SK-N-SH (cell line): ENCODE results near the gene FZD1.

Source experiments
- CHD2 ChIP-seq: fragments of 150-350 bp; IDR thresholded peaks from 2 replicates; pipeline ENCODE4 v1.6.1; 2018; ENCODE audit warnings: low read length; ENCODE audit not compliant: partially characterized antibody
- EZH2phosphoT487 ChIP-seq: fragments of 200-600 bp; sonication (generic); IDR thresholded peaks from 2 replicates; pipeline ENCODE4 v1.6.1; 2017; ENCODE audit warnings: low read depth, mixed run types, mild to moderate bottlenecking, antibody characterized with exemption, moderate library complexity, borderline replicate concordance
- FOXJ3 ChIP-seq: sonication (generic); formaldehyde crosslinking; IDR thresholded peaks from 2 replicates; pipeline ENCODE4 v1.5.1; 2020; ENCODE audit warnings: mild to moderate bottlenecking, missing genetic modification reagents
- POLR2AphosphoS5 ChIP-seq: IDR thresholded peaks from 2 replicates; pipeline ENCODE4 v1.6.1; 2012; ENCODE audit warnings: low read depth, low read length
- RAD21 ChIP-seq: IDR thresholded peaks from 2 replicates; pipeline ENCODE4 v1.6.1; 2012; ENCODE audit warnings: mild to moderate bottlenecking, low read length
- RFX5 ChIP-seq: IDR thresholded peaks from 2 replicates; pipeline ENCODE4 v1.6.1; 2012; ENCODE audit warnings: mild to moderate bottlenecking, improper control_type of control experiment, low read length
- TAF1 ChIP-seq: IDR thresholded peaks from 2 replicates; pipeline ENCODE4 v1.6.1; 2012; ENCODE audit warnings: low read depth, mild to moderate bottlenecking, low read length, moderate library complexity, borderline replicate concordance
- TCF12 ChIP-seq: IDR thresholded peaks from 2 replicates; pipeline ENCODE4 v1.4.0; 2012
- YY1 ChIP-seq: IDR thresholded peaks from 2 replicates; pipeline ENCODE4 v1.4.0; 2012; ENCODE audit warnings: low read depth, mild to moderate bottlenecking
- TF ChIP-seq, protein P1 (sequence below): fragments of 200-600 bp; sonication (generic); IDR thresholded peaks from 2 replicates; pipeline ENCODE4 v1.6.1; 2017; ENCODE audit warnings: antibody characterized with exemption, mild to moderate bottlenecking, moderate library complexity
- TF ChIP-seq, protein P2 (sequence below): IDR thresholded peaks from 2 replicates; pipeline ENCODE4 v1.4.0; 2012; ENCODE audit warnings: low read depth
- TF ChIP-seq, protein P3 (sequence below): IDR thresholded peaks from 2 replicates; pipeline ENCODE4 v1.4.0; 2012; ENCODE audit warnings: low read depth, borderline replicate concordance
- TF ChIP-seq, protein P4 (sequence below): fragments of 150-350 bp; IDR thresholded peaks from 2 replicates; pipeline ENCODE4 v1.6.1; 2017; ENCODE audit warnings: antibody characterized with exemption, low read length, low read depth, borderline replicate concordance

DNA sequence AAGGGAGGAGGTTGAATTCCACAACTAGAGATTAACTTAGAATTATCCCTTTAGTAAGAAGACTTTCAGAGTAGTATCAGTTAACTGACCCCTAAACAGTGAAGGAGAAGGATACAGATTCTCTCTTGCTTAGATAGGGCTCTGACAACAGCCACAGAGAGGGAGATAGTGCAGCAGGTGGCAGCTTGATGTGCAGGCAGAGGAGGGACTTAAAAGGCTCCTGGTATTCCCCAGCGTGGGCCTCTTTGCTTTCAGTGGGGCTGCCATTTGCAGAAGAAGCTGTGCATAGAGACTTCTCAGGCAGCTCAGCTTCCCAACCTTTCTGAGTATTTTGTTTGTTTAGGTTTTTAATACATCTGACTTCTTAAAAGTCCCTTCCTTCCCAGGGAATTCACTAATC, 16.0 kb downstream of the FZD1 start:
- TF ChIP-seq, protein P1, sequence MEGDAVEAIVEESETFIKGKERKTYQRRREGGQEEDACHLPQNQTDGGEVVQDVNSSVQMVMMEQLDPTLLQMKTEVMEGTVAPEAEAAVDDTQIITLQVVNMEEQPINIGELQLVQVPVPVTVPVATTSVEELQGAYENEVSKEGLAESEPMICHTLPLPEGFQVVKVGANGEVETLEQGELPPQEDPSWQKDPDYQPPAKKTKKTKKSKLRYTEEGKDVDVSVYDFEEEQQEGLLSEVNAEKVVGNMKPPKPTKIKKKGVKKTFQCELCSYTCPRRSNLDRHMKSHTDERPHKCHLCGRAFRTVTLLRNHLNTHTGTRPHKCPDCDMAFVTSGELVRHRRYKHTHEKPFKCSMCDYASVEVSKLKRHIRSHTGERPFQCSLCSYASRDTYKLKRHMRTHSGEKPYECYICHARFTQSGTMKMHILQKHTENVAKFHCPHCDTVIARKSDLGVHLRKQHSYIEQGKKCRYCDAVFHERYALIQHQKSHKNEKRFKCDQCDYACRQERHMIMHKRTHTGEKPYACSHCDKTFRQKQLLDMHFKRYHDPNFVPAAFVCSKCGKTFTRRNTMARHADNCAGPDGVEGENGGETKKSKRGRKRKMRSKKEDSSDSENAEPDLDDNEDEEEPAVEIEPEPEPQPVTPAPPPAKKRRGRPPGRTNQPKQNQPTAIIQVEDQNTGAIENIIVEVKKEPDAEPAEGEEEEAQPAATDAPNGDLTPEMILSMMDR: no peak
- TF ChIP-seq EZH2phosphoT487 (no peak), RFX5 (no peak), CHD2 (no peak), FOXJ3 (no peak), TAF1 (no peak), RAD21 (no peak), POLR2AphosphoS5 (no peak), YY1 (no peak), TCF12 (no peak)
- TF ChIP-seq, protein P2, sequence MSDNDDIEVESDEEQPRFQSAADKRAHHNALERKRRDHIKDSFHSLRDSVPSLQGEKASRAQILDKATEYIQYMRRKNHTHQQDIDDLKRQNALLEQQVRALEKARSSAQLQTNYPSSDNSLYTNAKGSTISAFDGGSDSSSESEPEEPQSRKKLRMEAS: no peak
- TF ChIP-seq, protein P3, sequence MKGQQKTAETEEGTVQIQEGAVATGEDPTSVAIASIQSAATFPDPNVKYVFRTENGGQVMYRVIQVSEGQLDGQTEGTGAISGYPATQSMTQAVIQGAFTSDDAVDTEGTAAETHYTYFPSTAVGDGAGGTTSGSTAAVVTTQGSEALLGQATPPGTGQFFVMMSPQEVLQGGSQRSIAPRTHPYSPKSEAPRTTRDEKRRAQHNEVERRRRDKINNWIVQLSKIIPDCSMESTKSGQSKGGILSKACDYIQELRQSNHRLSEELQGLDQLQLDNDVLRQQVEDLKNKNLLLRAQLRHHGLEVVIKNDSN: no peak
- TF ChIP-seq, protein P4, sequence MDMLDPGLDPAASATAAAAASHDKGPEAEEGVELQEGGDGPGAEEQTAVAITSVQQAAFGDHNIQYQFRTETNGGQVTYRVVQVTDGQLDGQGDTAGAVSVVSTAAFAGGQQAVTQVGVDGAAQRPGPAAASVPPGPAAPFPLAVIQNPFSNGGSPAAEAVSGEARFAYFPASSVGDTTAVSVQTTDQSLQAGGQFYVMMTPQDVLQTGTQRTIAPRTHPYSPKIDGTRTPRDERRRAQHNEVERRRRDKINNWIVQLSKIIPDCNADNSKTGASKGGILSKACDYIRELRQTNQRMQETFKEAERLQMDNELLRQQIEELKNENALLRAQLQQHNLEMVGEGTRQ: no peak
